ENCODE results near the gene ATXN2.

ATXN2 gene

DNA sequence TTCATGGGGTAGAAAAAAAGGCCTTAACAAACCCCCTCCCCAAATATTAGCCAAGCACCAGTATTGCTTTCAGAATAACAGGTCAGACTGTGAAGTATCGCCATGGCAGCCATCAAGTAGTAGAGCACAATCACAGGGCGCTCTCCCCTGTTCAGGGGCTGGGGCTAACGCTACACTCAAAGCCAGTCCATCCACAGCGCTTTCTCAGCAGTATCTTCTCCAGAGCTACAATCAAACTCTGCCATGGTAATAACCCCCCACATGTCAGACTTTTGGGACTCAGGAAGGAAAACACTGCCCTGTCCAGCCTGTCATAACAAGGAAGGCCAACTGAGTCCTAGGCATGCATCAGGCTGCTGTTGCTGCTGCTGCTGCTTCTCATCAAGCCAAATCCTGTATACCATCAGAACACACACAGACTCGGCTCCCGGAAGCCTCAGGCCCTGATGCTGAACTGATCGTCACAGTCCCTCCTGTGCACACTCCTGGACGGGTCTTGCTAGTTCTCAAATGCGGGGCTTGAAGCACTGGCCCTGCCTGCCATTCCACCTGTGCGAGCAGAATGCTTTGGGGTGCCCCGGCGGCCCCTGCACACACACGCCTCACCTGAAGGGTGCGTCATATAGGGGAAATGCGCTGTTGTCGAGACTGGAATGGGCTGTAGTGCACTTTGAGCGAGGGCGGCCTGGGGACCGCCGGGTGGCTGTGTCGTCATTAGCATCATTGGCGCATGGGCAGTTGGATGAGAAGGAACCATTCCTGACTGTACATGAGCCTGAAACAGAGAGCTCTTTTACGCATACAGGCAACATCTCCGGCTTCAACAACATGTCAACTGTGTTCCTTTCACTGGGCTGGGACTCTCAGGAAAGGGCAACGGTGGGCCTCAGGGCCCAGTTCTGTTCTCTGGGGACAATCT, 145.8 kb downstream of the ATXN2 start:
- DNase-seq (ENCODE audit: low read depth in 2 of 2): no peak

DNA sequence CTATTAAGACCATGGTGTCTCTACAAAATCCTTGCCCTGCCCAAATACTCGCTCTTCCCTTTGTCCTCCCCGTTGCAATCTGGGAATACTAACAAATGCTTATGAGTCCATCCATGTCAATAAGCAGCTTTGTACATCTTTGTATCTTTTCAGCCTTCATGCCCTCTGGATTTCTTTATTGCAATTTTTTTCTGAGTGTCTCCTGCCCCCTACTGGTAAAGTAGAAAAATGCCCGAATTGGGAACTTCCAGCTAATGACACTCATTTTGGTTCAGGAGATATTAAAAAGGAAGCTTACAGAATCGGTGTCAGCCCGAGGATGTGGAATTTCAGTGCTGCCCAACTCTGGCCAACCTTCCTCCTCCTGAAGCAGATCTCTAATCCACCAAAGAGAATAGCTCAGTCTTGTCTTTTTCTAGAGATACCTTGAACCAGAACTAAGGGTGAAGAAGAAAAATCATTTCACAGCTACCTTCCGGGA, 147.4 kb downstream of the ATXN2 start:
- DNase-seq (ENCODE audit: low read depth in 2 of 2): no peak

DNA sequence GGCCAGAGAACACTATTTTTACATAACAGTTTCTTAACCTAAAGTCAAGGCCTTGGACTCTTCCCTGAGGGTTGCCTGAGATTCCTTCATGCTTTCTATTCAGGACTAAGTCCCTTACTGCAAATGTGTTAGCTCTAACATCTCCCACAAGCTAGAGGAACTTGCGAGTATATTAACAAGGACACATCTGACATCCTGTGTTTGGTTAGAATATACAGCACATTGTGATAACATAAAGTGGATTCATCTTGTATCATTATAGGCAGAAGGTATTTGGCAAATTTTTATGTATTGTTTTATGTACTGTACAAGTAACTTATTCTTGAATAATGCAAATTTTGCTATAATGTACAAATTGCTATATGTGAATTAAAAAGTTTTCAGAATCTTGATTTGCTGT, 147.9 kb downstream of the ATXN2 start:
- no peak for DNase-seq (ENCODE audit: low read depth in 2 of 2)

DNA sequence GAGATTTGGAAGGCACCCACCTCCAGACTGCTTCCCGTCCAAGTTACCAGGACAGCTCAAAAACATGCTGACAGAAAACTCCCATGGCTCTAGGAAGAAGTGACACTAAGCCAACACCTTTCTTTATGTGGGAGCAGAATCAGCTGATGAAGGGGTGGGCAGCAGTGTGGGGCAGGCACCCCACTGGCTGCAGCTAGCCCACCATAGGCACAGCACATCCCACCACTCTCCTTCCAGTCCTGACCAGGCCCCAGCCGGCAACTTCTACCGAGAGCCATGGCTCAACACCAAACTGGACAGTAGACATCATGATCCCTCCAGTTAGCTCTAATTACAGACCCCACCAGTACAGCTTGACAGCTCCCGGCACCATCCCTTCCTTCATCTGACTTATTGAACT, 148.4 kb downstream of the ATXN2 start:
- no peak for DNase-seq (ENCODE audit: low read depth in 2 of 2)

DNA sequence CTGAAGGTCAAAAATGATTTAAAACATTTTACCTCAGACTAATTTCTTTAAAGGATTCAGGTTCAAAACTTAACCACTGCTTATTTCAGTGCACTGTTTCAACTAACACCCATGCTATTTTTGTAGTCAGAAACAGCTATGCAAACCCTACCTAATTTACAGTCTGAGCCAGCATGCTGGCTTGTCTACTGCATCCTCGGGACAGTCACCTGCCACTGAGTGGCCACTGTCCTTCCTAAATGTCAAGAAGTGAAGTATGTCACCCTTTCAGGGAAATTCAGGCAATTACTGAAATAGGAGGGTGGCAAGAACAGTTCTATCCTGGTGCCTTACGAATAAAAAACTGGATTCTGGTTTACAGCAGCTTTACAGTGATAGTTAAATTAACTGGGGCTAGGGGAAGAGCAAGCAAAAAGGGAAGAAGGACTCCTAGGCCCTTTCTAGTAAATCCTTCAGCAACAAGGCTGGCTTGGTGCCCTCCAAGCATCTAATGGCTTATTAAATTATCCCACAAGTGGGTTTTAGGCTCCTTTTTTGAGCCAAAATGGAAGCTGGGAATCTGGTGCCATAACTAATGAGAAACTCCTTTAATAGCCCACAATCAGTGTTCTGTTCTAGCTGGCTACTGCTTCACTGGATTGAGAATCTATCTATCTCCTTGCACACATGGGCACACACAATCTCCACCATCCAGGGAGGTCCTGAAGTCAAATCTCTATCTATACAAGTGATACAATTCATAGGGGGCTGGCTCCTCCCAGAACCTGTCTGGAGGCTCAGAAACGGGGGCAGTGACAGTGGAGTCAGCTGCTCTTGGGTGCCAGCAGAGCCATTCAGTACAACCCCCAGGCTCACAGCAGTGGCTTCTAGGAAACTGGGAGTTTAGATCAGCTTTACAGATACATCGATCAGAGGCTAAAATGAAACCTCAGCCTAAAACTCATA, 150.0 kb downstream of the ATXN2 start:
- DNase-seq (ENCODE audit: low read depth in 2 of 2): no peak

DNA sequence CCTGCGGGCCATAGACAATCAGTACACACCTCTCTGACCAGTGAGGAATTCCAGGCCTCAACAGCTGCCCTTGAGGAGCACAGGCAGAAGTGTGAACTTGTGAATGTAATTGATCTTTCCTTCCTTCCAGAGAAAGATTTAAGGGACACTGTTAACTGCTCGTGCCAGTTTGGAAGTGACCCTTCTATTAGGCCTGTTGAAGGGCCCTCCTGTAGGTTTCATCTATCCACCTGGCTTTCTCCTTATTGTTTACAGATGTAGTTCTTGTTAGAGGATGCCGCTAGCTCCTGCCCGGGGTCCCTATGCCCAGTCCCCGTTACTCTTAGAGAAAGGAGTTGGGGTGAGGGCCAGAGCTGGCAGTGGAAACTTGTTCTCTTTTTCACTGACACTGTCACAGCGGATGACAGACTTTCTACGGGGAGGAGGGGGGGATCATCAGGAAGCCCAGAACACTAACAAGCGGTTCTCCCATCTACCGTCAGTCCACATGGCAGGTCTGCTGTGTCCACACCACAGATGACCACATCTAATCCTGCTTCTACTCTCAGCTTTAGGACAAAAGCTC, 150.8 kb downstream of the ATXN2 start:
- DNase-seq (ENCODE audit: low read depth in 2 of 2): no peak

DNA sequence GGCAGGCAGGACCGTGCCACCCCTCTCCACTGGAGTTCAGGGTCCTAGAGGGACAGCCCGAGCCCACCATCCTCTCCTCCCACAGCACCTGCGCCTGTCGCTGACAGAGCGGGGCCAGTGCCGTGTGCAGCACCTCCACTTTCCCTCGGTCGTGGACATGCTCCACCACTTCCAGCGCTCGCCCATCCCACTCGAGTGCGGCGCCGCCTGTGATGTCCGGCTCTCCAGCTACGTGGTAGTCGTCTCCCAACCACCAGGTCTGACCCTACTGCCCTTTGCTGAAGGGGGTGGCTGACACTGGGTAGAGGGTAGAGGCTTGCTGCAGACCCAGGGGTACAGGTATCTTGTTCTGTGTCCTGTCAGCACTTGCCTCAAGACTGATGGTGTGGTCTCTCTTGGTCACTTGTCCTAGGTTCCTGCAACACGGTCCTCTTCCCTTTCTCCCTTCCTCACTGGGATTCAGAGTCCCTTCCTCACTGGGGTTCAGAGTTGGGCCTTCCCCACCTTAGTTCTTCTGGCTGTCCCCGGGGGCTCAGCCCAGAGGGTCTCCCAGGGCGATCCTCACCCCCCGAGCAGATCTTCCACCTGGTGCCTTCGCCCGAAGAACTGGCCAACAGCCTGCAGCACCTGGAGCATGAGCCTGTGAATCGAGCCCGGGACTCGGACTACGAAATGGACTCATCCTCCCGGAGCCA, 151.4 kb downstream of the ATXN2 start:
- no peak for DNase-seq (ENCODE audit: low read depth in 2 of 2)

DNA sequence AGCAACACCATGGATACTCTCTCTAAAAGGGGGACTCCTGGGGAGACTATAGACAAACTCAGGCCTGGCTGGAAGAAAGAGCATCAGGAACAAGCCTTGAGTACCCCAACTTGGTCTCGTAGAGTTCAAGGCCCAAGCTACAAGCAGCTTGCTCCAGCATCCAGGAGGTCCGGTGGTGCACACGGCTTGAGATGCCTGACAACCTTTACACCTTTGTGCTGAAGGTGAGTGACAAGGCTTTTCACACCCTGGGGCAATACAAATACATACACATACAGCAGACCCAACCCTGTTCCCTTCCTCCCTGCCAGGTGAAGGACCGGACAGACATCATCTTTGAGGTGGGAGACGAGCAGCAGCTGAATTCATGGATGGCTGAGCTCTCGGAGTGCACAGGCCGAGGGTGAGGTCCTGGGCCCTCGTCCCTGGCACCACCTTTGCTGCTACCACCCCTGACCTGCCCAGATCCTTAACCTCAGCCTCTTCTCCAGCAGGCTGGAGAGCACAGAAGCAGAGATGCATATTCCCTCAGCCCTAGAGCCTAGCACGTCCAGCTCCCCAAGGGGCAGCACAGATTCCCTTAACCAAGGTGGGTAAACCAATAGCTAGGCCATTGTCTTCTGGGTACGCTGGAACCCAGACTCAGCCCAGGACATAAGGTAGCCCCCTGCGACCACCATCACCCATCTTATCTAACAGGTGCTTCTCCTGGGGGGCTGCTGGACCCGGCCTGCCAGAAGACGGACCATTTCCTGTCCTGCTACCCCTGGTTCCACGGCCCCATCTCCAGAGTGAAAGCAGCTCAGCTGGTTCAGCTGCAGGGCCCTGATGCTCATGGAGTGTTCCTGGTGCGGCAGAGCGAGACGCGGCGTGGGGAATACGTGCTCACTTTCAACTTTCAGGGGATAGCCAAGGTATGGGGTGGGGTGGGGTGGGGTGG, 152.2 kb downstream of the ATXN2 start:
- DNase-seq (ENCODE audit: low read depth in 2 of 2): no peak

DNA sequence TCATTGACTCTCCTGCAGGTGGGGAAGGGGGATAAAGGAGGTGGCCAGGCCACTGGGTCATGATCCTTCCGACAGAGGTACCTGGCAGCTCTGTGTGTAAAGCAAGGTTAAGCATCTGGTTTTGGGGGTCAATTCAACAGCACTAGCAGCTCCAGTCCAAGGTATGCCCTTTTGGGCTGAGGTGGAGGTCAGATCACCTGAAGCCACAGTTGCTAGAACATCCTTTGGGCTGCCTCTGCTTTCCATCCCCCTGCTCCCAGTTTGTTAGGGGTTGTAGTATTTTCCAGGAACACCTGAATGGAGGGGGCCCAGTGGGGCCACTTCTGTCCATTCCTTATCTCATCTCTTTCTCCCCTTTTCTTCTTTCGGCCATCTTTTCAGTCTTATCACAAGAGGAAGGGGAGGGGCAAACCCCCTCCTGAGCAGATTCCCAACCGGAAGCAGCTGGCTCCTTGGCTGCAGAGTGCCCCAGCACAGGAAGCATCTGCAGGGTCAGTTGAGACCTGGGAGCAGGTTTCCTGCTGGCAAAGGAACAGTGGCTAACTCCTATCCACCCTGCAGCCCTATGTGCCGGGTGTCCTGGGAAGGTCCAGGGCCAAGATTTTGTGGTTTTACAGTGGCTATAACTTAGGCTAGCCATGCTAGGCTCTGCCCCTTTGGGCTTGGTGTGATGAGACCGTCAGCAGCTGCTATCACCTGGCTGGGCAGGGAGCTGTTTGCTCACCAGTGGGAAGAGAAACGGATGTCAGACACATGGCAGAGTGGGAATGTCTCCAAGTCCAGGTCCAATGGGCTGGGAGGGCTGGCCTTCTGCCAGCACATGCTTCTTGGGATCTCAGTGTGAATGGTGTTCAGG, 153.2 kb downstream of the ATXN2 start:
- DNase-seq (ENCODE audit: low read depth in 2 of 2): no peak

DNA sequence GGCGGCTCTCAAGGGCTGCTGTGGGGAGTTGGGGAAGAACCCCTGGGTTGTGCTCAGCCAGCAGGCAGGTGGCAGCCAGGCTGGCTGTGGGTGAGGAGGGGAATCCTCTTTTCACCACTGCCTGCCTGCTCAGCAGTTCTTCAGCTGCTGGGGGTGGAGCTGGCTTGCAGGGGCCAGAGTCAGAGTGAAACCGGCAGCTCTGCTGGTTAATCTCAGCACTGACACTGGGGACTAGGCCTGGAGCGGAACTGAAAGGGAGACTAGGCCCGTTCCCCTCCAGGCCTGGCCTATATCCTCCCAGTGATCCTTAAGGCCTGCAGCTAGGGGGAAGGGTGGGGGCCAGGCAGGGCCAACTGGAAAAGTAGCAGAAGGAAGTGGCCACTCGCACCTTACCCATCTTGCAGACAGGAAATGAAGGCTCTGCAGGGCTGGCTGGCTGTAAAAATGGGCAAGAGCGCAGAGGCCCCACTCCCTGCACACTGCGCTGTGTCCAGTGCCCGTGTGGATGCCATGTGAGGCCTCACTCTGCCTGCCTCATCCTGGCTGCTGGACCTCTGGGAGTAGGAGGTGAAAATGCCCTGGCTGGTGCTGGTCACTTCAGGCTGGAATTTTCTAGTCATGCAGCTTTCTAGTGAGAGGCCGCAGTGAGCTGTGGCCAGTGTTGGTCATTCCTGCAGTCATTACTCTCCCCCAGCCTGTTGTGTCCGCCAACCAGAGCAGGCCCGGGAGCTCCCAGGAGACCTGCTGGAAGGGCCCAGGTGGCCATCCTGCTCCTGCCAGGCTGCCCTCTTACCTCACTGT, 154.0 kb downstream of the ATXN2 start:
- peak; percentile 69 to 88 for DNase-seq (ENCODE audit: low read depth in 2 of 2)

DNA sequence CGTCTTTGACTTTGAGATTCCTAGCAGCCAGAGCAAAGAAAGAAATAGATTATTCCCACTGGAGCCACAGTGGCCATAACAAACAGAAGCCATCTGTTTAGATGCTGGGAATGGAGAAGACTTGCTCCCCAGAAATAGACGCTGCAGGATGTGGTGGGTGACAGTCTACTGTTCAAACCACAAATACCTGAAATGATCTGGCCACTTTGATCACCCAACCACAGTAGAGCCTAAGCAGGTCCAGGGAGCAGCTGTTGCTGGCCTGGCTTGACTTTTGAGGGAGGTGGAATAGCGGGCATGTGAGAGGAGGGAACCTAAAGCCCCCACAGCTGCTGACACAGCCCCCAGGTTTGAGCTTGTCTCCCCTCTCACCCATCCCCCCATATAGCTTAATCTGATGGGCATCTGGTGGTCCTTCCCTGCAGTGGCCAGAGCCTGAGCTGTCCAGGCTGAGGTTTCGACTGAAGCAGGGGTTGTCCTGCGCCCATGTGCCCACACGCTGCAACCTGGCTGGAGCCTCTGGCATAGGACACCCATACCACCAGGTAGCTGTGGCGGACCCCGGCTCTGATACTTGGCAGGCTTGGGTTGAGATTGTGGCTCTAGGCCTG, 154.7 kb downstream of the ATXN2 start:
- no peak for DNase-seq (ENCODE audit: low read depth in 2 of 2)

DNA sequence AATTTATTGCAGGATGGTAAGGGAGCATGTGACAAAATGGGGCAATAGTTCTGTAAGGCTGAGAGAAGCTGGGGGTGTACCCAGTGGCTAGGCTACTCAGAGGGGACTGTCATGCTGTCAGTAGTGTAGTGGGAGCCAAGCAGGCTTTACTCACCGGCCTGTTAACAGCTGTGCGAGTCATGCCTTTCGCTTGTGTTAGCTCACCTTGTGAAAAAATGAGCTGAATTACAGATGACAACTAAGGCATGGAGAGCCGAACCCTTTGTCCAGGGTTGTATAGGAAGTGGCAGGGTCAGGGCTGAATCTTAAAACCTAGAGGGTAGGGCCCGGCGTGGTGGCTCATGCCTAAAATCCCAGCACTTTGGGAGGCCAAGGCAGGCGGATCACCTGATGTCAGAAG, 155.5 kb downstream of the ATXN2 start:
- DNase-seq (ENCODE audit: low read depth in 2 of 2): peak in 1 of 2 donors; percentile 46

DNA sequence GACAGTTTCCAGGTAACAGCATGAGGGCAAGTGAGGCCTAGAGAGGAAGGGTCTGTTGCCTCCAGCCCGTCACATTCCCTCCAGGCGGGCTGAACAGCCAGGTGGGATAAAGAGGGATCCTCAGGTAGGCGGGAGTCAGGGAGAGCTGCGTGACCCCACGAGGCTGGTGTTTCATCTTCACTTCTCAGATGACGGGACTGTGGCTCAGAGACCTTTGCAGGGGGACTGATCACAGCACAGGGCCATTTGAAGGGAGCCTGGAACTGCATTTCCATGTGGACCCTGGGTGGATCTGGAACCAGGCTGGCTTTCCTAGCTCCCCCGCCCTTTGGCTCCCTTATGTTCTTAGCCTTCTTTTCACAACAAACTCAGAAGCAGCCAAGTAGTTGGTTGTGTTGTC, 156.0 kb downstream of the ATXN2 start:
- DNase-seq (ENCODE audit: low read depth in 2 of 2): no peak

DNA sequence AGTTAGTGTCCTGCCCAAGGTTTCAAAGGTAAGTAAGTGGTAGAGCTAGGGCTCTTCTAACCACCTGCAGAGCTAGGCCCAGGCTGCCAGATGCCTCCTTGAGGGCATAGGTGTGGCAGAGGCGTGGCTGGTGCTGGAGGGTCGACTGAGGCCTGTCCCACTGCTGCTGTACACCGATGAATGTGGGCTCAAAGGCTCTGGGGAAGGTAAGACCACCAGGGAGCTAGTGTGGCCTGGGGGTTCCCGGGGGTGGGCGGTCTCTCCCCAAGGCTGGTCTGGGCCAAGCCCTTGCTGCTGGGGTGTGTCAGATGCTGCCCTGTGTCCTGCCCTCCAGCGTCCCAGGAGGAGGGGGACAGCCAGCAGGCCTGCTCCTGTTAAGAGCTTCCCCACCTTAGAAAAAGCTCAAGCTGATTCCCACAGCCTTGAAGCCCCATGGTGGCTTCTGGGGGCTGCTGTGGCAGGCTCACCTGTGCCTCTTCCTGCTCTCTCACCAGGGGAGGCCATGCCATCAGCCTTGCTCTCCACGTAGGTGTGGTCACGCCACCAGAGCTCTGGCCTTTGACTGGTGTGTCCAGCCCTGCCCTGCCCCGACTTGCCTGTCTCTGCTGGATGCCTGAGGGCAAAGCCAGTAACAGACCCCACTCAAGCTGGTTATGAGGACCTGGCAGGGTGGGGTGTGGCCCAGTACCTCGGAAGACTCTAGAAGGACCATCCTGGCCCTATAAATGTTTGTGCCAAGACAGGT, 156.6 kb downstream of the ATXN2 start:
- DNase-seq (ENCODE audit: low read depth in 2 of 2): no peak

DNA sequence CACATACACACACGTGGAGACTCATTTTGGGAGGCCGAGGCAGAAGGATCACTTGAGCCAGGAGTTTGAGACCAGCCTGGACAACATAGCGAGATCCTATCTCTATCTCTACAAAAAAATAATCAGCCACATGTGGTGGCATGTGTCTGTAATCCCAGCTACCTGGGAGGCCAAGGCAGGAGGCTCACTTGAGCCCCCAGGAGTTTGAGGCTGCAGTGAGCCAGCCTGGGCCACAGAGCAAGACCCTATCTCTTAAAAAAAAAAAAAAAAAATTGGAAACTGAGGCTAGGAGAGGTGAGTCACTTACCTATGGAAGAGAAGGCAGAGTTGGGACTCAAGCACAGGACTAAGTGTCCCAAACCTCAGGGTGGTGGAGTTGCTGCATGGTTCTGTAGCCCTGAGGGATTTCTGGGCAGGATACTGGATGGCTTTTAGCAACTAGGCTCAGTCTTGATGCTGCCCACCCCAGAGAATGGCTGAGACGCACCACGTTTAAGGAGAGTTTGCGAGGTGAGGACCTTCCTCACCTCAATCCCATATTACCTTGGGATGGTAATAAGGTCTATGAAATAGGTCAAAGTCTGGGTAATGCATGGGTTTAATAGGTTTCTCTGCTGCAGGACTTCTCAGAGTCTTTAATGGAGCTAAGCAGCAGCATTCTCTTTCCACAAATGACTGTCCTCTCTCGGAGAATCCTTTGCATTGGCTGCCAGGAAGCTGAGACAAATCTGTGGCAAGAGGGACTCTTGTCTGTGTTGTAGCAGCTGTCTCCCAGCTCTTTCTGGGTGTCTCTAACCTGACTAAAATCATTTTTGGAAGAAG, 157.8 kb downstream of the ATXN2 start:
- no peak for DNase-seq (ENCODE audit: low read depth in 2 of 2)

DNA sequence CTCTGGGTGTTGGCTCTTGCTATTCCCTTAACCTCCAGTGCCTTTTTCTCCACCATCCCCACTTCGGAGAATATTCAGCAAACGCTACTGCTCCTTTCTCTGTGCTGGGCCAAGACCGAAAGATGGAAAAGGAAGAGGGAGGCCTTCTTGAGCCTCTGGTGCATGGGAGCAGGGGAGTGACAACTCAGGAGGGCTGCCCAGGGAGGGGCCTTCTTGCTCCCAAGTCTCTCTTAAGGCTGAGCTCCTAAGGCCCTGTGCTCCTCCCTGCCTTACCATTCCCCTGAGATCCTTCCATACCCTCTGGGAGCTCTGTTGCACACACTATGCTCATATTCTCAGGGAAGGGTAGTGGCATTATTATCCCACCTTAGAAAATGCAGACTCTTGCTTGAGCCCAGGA, 158.5 kb downstream of the ATXN2 start:
- DNase-seq (ENCODE audit: low read depth in 2 of 2): no peak

DNA sequence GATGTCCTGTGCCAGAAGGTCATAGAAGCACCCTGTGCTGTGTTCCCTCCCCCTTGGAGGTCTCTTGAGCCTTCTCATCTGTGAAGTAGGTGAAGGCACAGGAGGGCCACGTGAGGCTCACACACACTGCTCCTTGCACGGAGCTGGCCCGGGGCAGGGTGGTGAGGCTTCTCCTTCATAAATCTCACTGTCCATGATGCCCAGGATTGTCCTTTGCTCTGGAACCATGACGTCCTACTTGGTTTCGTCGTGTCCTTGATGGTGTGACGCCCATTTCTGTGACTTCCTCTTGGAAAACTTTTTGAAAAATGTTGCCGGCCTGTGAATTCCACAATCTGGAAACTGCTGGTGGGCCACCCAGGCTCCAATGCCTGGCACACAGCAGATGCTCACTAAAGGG, 159.0 kb downstream of the ATXN2 start:
- DNase-seq (ENCODE audit: low read depth in 2 of 2): no peak

All from stimulated activated CD4-positive, alpha-beta T cell treated with anti-CD3 and anti-CD28 coated beads, Interleukin-4, amount 100 ng/mL, for 48 hours (primary cell).